A204.1 (cell line): ENCODE data around the gene ROR1.

Source experiments
- FAIRE-seq: peaks from 2 replicates; lab custom pipeline; 2012; peaks lifted over from hg19 to GRCh38; lab: Jason Lieb, UNC

Gene ROR1

GRCh38 chr1:63980740-63981407 is 207.1 kb downstream of the ROR1 start:
- FAIRE-seq: no peak

DNA sequence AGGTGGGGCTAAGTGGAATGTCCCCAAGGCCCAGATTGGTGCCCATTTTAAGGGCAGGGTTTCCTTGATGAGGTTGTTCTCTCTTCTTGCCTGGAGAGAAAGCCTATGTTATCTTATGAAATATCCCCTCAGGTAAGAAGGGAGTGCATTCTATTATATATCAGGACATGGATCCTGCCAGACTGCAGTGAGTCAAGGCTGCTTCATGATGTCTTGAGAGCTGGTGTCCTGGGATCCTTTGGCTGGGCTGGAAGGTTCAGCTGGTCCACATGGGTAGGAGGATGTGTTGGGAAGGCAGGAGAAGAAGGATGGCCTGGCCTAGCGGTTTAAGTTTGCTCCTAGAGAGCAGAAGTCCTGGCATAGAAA is 207.6 kb downstream of the ROR1 start:
- no peak for FAIRE-seq

DNA sequence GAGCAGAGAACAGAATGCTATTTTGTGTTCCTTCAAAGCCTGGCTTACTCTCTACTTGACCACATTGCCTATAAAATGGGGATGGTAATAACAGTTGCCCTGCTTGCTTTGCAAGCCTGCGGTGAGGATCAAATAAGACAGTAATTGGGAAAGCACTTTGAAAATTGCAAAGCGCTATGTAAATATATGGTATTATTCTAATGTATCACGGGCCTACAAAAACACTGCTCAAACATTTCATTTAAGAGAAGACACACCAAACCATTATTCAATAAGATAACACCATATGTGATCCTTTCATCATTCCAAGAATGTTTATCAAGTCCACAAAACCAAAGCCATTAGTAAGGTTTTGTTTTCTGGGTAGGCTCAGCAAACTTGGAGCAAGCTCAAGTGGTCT is 208.4 kb downstream of the ROR1 start:
- FAIRE-seq: no peak

DNA sequence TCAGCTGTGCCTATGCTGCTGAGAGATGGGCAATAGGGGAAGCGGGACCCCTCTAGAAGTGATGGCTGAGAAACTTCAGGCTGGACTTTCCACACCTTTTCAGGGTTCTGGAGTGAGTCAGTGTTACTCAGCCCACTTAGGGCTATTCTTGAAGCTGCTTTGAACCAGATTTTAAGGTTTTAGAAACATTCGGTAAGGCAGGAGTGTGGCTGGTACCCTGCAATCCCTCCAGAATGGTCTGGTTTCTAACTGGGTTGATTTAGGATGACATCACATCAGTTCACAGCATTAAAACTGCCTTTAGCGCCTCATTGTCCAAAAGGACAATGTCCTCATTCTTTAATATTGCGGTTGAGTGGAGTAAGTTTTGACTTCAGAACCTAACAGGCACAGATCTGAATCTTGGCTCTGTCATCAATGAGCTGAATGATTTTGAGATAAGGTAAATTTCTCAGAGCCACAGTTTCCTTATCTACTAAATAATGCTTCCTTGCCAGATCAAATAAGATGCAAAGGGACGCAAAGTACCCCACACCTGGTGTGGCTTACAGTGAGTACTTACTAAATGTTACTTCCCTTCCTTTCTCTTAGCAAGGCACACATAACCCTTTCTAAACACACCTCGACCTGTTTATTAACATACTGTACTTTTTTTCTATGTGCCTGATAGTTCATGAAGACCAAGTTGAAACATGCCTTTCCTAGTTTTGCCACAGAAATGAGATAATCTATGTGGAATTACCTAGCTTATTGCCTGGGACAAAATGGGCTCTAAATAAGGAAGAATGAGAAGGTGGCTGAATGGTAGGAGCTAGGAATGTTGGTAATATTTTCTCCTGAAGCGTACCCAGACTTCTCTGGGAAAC is 209.8 kb downstream of the ROR1 start:
- no peak for FAIRE-seq

DNA sequence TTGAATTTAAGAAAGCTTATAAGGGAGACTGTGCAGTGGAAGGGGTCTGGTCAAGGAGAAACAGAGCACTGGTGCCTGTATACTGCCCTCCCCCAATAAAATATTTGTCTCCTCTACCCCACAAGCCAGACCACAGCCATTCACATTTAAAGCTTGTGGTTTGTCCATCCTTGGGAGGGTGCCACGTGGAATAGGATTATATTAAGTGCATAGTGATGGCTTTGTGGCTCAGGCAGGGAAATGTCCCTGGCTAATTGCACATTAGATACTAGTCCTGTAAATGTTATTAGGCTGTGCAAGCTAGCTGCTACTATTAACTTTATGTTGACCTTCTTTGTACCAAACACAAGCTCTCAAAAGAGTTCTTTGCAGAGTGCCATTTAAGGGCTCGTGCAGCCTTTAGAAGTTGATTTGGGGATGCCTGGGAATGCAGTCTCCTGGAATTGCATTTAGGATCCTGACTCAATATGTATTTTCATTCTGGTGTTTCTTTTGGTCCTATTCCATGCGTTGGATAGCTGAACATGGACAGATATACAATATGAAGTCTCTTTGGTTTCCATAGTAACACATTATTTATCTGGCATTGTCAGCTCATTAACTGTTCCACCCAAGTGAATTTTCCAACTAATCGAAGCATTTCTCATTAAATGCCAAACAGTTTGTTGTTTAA is 210.6 kb downstream of the ROR1 start:
- no peak for FAIRE-seq

DNA sequence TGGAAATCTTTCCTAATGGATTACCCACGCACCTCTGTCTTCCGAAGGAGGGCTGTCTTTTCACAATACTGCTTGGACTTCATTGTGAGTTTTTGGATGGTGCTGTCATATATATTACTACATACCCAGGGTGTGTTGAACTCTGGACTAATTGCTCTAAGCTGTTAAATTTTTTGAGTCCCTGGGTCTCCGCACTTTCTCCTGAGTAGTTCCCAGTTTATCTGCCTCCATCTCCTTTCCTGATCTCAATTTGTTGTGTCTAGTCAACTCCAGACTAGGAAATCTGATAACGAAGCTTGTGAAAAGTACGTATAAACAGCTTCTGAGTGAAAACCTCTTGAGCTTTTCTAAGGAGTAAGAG is 211.1 kb downstream of the ROR1 start:
- no peak for FAIRE-seq

DNA sequence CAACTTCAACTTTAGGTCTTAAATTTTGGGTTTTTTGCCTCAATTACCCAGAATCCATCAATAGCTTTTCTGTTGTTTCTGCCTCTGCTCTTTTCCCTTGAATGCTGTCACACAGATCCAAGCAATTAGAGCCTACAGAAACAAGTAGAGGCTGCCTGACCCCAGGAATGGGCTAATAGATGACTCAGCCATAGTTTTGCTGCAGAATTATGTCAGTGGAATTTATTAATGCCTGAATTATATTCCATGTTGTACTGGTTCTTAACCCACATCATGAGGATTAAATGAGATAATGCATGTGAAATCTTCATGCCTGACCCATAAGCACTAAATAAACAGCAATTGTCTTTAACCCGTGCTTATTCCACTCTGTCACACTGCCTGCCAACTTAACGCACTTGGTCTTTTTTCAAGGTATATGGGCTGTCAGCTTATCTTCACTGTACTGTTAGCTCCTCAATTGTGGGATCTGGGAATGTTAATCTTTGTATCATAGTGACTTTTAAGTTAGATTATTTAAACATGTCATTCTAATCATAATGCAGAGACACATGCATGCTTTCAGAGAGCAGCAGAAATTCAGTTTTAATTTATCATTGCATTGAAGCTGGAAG is 213.3 kb downstream of the ROR1 start:
- FAIRE-seq: no peak

- FAIRE-seq: no peak
These were observed 213.8 kb downstream of the ROR1 start for GRCh38 chr1:63987628-63988024.

DNA sequence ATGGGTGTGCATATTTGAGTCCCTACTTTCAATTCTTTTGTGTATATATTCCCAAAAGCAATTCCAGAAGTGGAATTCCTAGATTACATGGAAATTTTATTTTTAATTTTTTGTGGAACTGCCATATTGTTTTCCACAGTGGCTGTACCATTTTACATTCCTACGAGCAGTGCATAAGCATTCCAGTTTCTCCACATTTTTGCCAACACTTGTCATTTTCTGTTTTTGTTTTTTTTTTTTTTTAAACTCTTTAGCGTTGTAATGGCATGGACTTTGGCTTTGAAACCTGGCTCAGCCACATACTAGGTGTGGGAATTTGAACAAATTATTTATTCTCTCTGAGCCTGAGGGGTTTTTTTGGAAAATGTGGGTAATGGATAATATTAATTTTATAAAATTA is 215.1 kb downstream of the ROR1 start:
- FAIRE-seq: no peak

DNA sequence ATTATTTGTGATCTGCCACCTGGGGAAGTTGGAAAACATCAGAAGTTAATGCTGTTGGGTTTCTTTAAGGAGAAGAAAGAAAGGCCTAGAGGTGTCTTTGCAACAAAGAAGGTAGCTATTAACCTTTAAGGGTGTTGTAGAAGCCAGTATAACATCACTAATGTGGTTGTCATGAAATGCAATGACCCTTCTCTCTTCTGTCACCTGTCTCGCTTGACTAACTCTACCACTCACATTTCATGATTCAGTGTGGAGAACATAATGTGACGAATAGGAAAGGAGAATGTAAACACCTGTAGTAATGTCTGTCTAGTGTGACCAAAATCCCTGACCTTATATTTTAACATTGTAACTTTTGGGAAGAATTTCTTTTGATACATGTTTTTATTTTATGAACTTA is 217.9 kb downstream of the ROR1 start:
- no peak for FAIRE-seq

DNA sequence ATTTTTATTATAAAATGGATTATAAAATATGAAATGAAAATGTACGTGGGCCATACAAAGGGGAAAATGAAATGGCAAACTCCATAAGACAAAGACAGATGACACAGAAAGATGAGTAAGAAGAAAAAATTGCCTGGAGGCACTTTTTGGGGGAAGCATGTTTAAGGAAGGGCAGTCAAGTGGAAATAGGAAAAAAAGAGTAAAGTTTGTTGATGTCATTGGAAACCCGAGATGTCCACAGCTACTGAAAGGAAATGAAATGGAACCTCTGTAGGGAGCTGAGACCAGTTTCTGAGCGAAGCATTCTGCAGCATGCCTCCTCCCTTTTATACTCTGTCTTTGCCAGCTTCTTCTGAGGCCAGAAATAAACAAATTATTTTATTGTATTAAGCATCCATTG is 226.2 kb downstream of the ROR1 start:
- FAIRE-seq: no peak

DNA sequence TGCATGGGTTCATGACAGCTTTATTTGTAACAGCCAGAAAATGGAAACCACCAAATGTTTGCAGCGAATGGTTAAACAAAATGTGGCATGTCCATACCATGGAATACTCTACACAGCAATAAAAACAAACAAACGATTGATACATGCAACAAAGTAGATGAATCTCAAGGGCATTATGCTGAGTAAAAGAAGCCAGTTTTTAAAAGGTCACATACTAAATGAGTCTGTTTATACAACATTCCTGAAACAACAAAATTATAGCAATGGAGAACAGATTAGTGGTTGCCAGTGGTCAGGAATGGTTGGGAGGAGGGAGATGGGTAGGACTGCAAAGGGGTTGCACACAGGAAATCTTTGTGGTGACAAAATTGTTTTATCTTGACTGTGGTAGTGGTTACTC is 227.2 kb downstream of the ROR1 start:
- no peak for FAIRE-seq

GRCh38 chr1:64004451-64005025 is 230.7 kb downstream of the ROR1 start:
- no peak for FAIRE-seq

DNA sequence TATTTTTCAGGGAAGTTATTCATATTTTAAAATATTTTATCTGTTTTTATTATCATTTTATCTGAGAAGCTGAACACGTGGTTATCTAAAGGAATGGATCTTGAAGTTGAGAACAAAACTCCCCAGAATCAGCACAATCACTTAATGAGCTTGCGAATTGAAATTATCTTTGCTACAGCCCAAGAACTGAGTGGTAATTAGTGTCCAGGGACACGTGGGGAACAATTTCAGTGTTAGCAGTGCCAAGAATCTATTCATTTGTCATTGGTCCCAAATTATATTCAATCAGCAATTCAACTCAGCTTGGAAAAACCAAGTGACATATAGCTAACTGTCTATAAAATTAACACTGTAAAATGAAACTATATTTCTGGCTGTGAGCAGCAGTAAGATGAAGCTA is 232.0 kb downstream of the ROR1 start:
- no peak for FAIRE-seq

DNA sequence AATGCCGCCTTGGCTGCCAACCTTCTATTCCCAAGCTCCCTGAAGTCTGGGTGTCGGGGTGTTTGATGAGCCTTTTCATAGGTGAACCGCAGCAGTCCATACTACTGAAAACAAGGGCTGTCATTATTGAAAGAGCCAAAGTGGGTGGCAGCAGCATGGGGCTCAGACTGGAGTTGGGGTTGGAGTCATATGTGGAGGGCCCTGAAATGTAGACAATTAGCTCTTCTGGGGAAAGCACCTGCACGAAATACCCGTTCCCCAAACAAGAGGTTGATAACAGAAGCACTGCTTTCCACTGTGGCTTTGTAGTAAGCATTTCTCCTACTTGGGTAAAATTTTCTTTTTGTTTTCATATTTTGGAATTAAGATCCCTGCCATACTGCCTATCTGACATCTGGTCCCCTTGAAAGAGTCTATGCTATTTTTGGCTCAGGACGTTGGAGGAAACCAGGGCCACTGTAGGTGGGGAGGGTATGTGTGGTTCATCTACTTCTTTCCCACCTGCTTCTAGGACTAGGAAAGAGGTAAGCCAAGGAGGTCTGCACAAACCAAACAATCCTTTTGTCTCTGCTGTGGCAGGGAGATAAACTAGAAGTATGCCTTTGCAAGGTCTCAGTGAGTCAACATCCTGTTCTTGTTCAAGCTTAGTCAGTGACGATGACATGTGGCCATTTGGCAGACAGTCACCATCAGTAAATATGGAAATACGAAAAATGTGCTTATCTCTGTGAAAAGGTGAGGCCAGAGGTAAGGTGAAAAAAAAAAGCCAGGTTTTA is 232.6 kb downstream of the ROR1 start:
- no peak for FAIRE-seq

- no peak for FAIRE-seq
These were observed 236.5 kb downstream of the ROR1 start for GRCh38 chr1:64010316-64010715.

DNA sequence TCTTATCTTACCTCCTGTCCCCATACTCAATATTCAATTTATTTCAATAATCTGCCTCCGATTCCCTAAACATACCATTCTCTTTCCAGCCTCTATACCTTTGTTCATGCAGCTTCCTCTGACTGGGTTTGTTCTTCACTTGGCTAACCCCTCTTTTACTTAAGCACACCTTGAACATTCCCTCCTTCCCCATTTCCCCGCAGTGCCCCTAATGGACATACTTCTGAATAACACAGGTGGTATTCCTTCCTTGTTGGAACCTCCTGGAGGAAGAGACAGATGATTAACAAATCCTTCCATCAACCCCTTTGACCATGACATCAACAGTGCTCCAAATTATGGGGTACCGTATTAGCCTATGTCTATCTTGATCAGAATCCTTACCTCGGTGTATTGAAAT is 239.6 kb downstream of the ROR1 start:
- no peak for FAIRE-seq

DNA sequence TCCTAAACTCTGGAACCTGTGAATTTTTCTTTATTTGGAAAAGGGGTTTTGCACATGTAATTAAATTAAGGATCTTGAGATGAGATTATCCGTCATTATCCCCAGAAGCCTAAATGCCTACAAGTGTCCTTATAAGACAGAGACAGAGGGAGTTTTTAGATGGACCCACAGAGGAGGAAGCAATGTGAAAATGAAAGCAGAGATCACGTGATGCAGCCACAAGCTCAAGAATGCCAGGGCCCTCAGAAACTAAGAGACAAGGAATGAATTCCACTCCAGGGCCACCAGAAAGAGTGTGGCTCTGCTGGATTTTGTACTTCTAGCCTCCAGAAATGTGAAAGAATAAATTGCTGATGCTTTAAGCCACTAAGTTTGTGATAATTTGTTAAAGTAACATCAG is 246.0 kb downstream of the ROR1 start:
- no peak for FAIRE-seq

DNA sequence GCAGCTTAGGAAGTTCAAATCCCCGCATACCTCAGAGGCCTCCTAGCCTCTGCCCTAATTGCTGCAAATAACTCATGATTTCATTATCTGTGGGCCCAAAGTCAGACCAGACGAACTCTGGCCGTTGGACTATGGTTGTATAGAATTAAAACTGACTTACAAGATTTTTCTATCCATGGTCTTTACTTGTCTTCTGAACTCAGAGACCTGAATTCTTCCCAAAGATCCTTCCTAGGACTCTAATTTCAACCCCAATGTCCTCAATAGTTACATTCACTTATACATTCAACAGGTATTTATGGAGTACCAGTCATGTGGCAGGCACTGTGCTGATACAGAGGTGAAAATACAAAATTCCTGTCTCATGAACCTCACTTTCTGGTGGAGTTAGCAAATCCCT is 247.2 kb downstream of the ROR1 start:
- FAIRE-seq: no peak

DNA sequence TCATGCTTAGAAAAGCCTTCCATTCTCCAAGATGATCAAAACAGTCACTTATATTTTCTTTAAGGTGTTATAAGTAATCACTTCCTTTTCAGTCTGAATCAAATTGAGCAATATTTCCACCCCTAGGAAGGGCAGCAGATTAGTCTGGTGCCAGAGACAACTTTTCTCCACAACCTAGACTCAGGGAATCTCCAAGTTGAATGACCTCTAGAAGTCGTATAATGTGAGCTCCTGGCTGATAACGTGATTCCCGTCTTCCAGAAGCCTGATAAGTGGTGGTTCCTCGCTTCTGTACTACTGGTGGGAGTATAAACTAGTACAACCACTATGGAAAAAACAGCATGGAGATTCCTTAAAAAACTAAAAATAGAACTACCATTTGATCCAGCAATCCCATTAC is 251.2 kb downstream of the ROR1 start:
- no peak for FAIRE-seq

GRCh38 chr1:64029037-64029436 is 255.2 kb downstream of the ROR1 start:
- FAIRE-seq: no peak

DNA sequence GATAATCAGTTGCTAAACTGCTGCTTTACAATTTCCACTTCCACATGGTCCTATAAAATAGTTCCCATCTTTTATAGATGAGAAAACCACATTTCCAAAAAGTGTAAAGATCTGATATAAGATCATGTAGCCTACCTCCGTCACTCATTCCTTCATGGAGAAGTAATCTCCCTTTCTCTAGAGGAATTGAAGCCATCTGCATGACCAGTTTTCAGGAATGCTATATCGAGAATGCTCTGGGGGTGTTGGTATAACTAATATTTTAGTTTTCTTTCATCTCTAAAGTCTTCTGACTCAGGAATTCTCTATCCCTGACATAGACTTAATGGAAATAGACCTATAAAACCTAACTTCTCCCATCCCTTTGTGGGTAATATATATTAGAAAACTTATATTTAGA is 256.6 kb downstream of the ROR1 start:
- no peak for FAIRE-seq
